Right hindlimb (tissue), 1 donor: ENCODE data around the gene PPTC7.
"Not testable (repeated sequence)": the region's sequence is repeated elsewhere in the genome, so short reads cannot be mapped to it uniquely, and the experiment has no call there.

Source experiments
- DNase-seq: peaks from one replicate; pipeline ENCODE4 v3.0.0-alpha.2; 2018

The PPTC7 gene

GRCh38 chr12:110531741-110532333 is 51.3 kb downstream of the PPTC7 start:
- no peak for DNase-seq

GRCh38 chr12:110530511-110530910 is 52.6 kb downstream of the PPTC7 start:
- DNase-seq: no peak

GRCh38 chr12:110528277-110528839 is 54.8 kb downstream of the PPTC7 start:
- DNase-seq: no peak

GRCh38 chr12:110520876-110521712 is 62.0 kb downstream of the PPTC7 start:
- DNase-seq: not testable (repeated sequence)

GRCh38 chr12:110518014-110518413 is 65.1 kb downstream of the PPTC7 start:
- DNase-seq: not testable (repeated sequence)

GRCh38 chr12:110516995-110517394 is 66.1 kb downstream of the PPTC7 start:
- no peak for DNase-seq

- DNase-seq: no peak
Observed at GRCh38 chr12:110514363-110514762, 68.8 kb downstream of the PPTC7 start.

- no peak for DNase-seq
Observed at GRCh38 chr12:110513842-110514241, 69.3 kb downstream of the PPTC7 start.

- DNase-seq: no peak
Observed at GRCh38 chr12:110508071-110508586, 75.0 kb downstream of the PPTC7 start.

GRCh38 chr12:110505332-110505731 is 77.8 kb downstream of the PPTC7 start:
- no peak for DNase-seq

GRCh38 chr12:110503432-110503831 is 79.7 kb downstream of the PPTC7 start:
- no peak for DNase-seq

- peak; percentile 99 for DNase-seq
Observed at GRCh38 chr12:110501752-110502738, 81.1 kb downstream of the PPTC7 start, which contains the start of the genes RAD9B and VPS29. Gene RAD9B, plus strand, starts transcription at chr12:110502331. Its CDS starts 7 bp downstream, at chr12:110502338. Gene VPS29, minus strand, starts transcription at chr12:110502111. Its CDS starts 60 bp downstream, at chr12:110502051.

- DNase-seq: peak; percentile 54
Observed at GRCh38 chr12:110501399-110501751, 81.7 kb downstream of the PPTC7 start.

- no peak for DNase-seq
Observed at GRCh38 chr12:110498984-110499706, 84.0 kb downstream of the PPTC7 start.
